Measurements from ENCODE around the gene TNS1. TPM values are rescaled to one million over a fixed set of nuclear protein-coding genes. Genes with fewer than 3 reads are reported as not detected.

Gene TNS1
- total and polyA plus RNA-seq, 2 donors: 8.3 to 21.3 TPM

DNA sequence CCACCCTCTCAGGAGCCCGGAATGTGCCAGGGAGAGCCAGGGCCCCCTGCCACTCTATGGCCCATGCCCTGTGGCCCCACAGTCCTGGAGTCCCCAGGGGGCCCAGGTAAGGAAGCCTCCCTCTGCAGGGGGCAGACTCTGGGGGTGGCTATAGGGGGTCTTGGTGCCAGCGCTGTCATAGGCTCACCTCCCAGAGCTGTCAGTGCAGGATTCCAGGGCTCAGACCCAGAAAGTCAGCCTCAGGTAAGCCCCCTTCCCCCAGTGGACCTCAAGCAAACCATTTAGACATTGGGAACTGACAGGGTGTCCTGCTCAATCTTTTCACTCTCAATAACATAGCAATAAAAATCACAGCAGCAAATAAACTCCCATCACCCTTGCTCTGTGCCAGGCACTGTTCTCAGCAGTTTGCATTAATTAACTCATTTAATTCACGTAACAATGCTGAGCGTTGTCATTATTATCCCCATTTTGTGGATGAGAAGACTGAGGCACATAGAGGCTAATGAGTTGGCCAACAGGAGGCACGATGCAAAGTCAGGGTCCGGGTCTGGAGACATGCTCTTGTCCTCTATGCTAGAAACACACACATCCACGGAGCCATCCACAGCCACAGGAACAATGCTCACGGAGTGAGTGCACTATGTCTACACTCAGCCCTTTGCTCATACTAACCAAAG, 79.6 kb downstream of the TNS1 start:
- peaks cover 0 to 11% of the 10 kb centered on the region in 2 donors for H3K4me1 ChIP-seq (ENCODE audit: control insufficient read depth in 2 of 2, insufficient read depth in 2 of 2, low read length in 2 of 2)
- WGBS: 96% methylated on average over 8 of the region's 8 CpGs
- H3K27me3 ChIP-seq (ENCODE audit: control insufficient read depth in 2 of 2, insufficient read depth in 1 of 2, low read length in 1 of 2): no peaks in the 10 kb centered on the region
- H3K4me3 ChIP-seq (ENCODE audit: low read length in 2 of 2): no peak overlapping the region
- H3K9me3 ChIP-seq (ENCODE audit: control insufficient read depth in 2 of 2, insufficient read depth in 1 of 2, low read length in 1 of 2): no peaks in the 10 kb centered on the region
- H3K36me3 ChIP-seq (ENCODE audit: control insufficient read depth in 2 of 2, insufficient read depth in 2 of 2, low read length in 1 of 2): no peaks in the 10 kb centered on the region
- no peak overlapping the region for H3K27ac ChIP-seq (ENCODE audit: low read depth in 1 of 2, low read length in 1 of 2)
- no peak for DNase-seq (ENCODE audit: low read depth in 6 of 9, low spot score in 9 of 9)

DNA sequence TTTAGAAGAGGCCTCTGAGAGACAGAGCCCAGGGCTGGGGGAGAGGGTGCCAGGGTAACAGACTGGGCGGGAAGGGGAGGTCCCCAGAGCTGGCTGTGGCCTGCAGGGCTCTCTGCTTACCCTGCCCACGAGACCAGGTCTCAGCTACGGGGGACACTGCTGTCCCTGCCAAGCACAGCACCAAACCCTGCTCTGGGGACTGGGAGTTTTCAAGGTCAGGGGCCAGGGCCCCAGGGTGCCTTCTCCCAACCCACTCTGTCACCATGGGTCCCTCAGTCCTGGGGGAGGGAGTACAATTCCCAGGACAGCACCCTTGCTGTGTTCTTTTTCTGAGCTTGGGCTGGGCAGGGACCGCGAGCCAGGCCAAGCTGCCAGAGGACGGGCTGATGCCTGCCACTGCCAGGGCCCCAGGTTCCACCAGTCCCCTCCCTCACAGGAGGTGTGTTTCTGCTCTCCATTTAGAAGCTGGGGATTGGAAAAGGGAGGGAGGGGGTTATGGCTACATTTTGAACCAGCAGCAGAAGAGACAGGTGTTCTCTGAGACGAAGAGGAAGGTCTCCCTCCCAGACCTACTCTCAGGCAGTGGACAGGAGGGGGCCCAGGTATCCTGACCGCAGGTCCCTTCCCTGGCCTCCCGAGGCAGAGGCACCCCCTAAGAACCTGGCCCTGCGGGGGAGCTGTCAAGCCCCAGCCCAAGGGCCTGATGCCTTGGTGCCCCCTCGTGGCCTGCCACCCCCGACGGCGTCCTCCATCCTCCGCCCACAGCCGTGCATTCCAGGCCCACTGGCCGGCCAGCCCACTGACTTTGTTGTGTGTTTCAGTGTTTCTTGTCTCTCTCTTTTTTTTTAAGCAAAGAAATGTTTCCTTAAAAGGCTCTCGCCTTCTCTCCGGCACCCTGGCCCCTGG, 80.4 kb downstream of the TNS1 start:
- 92% methylated on average over 19 of the region's 19 CpGs for WGBS
- no peaks in the 10 kb centered on the region for H3K36me3 ChIP-seq (ENCODE audit: control insufficient read depth in 2 of 2, insufficient read depth in 2 of 2, low read length in 1 of 2)
- H3K27ac ChIP-seq (ENCODE audit: low read depth in 1 of 2, low read length in 1 of 2): peak overlapping the region in 1 of 2 donors; percentile 48
- H3K9me3 ChIP-seq (ENCODE audit: control insufficient read depth in 2 of 2, insufficient read depth in 1 of 2, low read length in 1 of 2): no peaks in the 10 kb centered on the region
- DNase-seq (ENCODE audit: low read depth in 6 of 9, low spot score in 9 of 9): no peak
- H3K4me3 ChIP-seq (ENCODE audit: low read length in 2 of 2): no peak overlapping the region
- no peaks in the 10 kb centered on the region for H3K27me3 ChIP-seq (ENCODE audit: control insufficient read depth in 2 of 2, insufficient read depth in 1 of 2, low read length in 1 of 2)
- peaks cover 0 to 5% of the 10 kb centered on the region in 2 donors for H3K4me1 ChIP-seq (ENCODE audit: control insufficient read depth in 2 of 2, insufficient read depth in 2 of 2, low read length in 2 of 2)

DNA sequence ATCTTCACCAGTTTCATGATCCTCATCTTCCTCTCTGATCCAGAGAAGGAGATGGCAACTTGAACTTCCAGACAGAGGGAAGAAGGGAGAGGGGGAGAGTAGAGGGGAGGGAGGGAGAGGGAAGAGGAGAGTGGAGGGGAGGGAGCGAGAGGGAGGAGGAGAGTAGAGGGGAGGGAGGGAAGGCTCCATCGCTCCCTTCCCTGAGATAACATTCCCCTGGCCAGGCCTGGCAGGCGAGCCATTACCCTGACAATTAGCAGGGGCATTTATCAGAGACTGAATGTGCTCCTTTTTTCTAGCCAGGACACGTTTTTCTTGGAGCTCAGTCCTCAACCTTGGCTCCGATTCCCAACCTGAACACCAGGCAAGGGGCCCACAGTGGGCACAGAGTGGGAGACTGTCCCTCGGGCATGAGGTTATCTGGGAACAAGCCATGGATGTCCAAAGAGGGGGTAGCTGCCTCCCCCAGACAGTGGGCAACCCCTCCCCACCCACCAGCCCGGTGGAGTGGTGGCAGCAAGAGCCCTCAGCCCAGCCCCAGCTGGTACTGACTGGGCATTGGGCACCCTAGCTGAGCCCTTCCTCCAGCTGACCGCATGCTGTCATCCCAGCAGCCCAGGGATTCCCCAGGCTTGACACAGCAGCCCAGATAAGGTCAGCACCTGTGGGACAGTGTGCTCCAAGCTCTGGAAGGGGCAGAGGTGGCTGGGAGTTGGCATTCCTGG, 81.8 kb downstream of the TNS1 start:
- no peak for DNase-seq (ENCODE audit: low read depth in 6 of 9, low spot score in 9 of 9)
- Histone ChIP-seq H3K9me3 (ENCODE audit: control insufficient read depth in 2 of 2, insufficient read depth in 1 of 2, low read length in 1 of 2) (no peaks in the 10 kb centered on the region), H3K27me3 (ENCODE audit: control insufficient read depth in 2 of 2, insufficient read depth in 1 of 2, low read length in 1 of 2) (no peaks in the 10 kb centered on the region), H3K4me1 (ENCODE audit: control insufficient read depth in 2 of 2, insufficient read depth in 2 of 2, low read length in 2 of 2) (peaks cover 0 to 5% of the 10 kb centered on the region in 2 donors), H3K4me3 (ENCODE audit: low read length in 2 of 2) (no peak overlapping the region), H3K27ac (ENCODE audit: low read depth in 1 of 2, low read length in 1 of 2) (peak overlapping the region in 1 of 2 donors; percentile 36), H3K36me3 (ENCODE audit: control insufficient read depth in 2 of 2, insufficient read depth in 2 of 2, low read length in 1 of 2) (no peaks in the 10 kb centered on the region)
- 87% methylated on average over 8 of the region's 8 CpGs for WGBS

DNA sequence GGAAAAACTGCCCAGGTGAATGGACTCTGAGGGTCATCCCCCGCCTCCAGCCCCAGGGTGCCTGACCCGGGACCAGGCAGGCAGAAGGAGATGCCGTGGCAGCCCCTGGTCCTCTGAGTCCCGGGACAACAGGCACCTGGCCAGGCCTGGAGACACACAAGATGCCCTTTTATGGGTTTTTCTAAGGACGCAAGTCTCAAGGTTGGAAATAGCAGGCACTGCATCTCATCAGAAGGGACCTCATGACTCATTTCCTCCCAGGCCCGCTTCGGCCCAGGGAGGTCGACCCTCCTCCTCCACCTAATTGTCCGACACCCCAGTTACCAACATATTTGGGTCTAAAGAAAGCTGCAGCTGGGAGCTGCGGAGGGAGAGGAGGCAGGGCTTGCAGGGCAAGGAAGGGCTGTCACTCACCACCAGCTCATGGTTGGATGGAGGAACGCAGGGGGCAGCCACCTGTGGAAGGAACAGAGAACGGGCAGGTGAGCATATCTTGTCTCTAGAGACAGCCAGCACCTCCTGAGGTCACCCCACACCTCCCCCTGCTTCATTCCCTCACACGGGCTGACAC, 82.9 kb downstream of the TNS1 start:
- H3K27ac ChIP-seq (ENCODE audit: low read depth in 1 of 2, low read length in 1 of 2): no peak overlapping the region
- H3K36me3 ChIP-seq (ENCODE audit: control insufficient read depth in 2 of 2, insufficient read depth in 2 of 2, low read length in 1 of 2): no peaks in the 10 kb centered on the region
- 86% methylated on average over 13 of the region's 13 CpGs for WGBS
- no peaks in the 10 kb centered on the region for H3K9me3 ChIP-seq (ENCODE audit: control insufficient read depth in 2 of 2, insufficient read depth in 1 of 2, low read length in 1 of 2)
- H3K4me3 ChIP-seq (ENCODE audit: low read length in 2 of 2): no peak overlapping the region
- peaks cover 0 to 5% of the 10 kb centered on the region in 2 donors for H3K4me1 ChIP-seq (ENCODE audit: control insufficient read depth in 2 of 2, insufficient read depth in 2 of 2, low read length in 2 of 2)
- DNase-seq (ENCODE audit: low read depth in 6 of 9, low spot score in 9 of 9): no peak
- no peaks in the 10 kb centered on the region for H3K27me3 ChIP-seq (ENCODE audit: control insufficient read depth in 2 of 2, insufficient read depth in 1 of 2, low read length in 1 of 2)

DNA sequence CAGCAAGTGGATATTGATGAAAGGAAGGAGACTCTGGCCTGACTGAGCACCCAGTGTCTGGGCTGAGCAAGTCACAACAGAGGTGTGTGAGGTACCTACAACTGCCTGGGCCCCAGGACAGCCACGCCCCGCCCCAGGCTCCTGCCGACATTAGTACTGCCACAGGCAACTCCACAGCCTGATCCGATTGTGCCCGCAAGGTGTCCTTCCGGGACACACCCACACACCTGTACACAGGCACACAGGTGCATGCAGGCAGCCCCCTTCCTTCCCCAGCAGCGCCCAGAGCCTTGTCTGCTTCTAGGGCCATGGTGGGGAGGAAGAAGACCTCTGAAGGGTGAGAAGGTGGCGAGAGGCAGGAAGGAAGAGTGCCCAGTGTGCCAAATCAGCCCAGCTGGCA, 83.6 kb downstream of the TNS1 start:
- 93% methylated on average over 8 of the region's 8 CpGs for WGBS
- no peak overlapping the region for H3K4me3 ChIP-seq (ENCODE audit: low read length in 2 of 2)
- H3K36me3 ChIP-seq (ENCODE audit: control insufficient read depth in 2 of 2, insufficient read depth in 2 of 2, low read length in 1 of 2): no peaks in the 10 kb centered on the region
- peak overlapping the region in 1 of 2 donors; percentile 10 for H3K27ac ChIP-seq (ENCODE audit: low read depth in 1 of 2, low read length in 1 of 2)
- no peaks in the 10 kb centered on the region for H3K9me3 ChIP-seq (ENCODE audit: control insufficient read depth in 2 of 2, insufficient read depth in 1 of 2, low read length in 1 of 2)
- peaks cover 0 to 5% of the 10 kb centered on the region in 2 donors for H3K4me1 ChIP-seq (ENCODE audit: control insufficient read depth in 2 of 2, insufficient read depth in 2 of 2, low read length in 2 of 2)
- no peaks in the 10 kb centered on the region for H3K27me3 ChIP-seq (ENCODE audit: control insufficient read depth in 2 of 2, insufficient read depth in 1 of 2, low read length in 1 of 2)
- no peak for DNase-seq (ENCODE audit: low read depth in 6 of 9, low spot score in 9 of 9)

DNA sequence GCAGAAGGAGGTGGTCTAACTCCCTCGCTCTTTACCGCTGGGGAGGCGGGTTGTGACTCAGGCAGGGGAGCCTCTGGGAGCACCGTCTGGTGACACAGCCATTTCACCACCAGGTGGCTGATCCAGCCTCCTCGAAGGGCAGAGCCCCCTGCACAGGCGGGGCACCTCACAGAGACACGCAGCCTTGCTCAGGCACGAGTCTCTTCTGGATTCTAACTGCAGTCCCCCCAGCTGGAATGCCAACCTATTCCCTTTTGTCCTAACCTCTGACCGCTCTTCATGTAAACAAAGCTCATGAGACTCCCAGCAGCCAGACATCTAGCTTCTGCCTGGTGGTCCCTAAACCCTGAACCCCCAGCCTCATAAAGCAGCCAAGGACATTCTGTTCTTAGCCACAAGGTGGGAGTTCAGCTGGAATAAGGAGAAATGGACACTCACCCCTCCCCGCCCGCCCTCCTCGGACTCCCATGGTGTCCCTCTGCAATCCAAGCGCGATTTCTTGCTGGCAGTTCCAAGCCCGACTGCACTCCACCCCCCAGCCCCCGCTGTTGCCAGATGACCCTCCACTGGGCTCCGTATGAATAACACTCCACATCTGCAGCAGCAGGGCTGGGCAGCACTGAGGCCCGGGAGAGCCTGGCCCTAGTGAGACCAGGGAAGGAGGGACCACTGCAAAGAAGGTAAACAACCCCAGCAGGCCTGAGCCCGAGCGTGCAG, 84.3 kb downstream of the TNS1 start:
- Histone ChIP-seq H3K27ac (ENCODE audit: low read depth in 1 of 2, low read length in 1 of 2) (peak overlapping the region in 1 of 2 donors; percentile 31), H3K27me3 (ENCODE audit: control insufficient read depth in 2 of 2, insufficient read depth in 1 of 2, low read length in 1 of 2) (no peaks in the 10 kb centered on the region), H3K4me1 (ENCODE audit: control insufficient read depth in 2 of 2, insufficient read depth in 2 of 2, low read length in 2 of 2) (peaks cover 0 to 5% of the 10 kb centered on the region in 2 donors), H3K36me3 (ENCODE audit: control insufficient read depth in 2 of 2, insufficient read depth in 2 of 2, low read length in 1 of 2) (no peaks in the 10 kb centered on the region), H3K4me3 (ENCODE audit: low read length in 2 of 2) (no peak overlapping the region), H3K9me3 (ENCODE audit: control insufficient read depth in 2 of 2, insufficient read depth in 1 of 2, low read length in 1 of 2) (no peaks in the 10 kb centered on the region)
- DNase-seq (ENCODE audit: low read depth in 6 of 9, low spot score in 9 of 9): no peak
- WGBS: 78% methylated on average over 20 of the region's 20 CpGs

DNA sequence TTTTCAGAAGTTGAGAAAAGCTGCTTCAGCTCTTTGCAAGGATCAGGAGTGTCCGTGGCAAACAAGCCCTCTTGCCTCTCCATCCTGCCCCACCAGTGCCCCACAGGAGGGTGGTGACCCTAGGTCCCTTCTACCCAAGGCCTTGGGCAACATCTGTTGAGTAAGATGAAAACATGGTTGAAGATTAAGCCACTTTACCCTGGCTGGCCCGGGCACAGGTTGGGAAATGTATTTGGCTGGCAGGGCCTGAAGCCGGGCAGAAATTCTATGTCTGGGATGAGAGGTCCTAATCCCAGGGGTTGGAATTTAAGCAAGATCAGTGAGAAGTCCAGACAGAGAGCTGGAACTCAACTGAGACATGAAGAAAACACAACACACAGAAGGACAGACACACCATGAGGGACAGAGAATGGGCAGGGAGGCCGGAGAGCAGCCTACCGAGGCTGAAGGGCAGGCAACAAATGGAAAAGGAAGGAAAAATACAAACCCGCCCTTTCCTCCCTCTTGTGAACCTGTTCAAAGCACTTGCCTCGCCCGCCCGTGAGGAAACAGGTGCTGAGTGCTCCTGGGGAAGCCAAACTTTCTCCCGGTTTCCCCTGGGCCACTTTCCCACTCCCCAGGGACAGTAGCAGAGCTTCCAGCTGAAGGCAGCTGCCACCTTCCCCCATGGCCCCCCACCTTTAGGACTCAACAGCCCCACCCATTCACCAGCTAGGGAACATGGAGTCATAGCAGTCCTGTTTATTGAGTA, 86.1 kb downstream of the TNS1 start:
- Histone ChIP-seq H3K27me3 (ENCODE audit: control insufficient read depth in 2 of 2, insufficient read depth in 1 of 2, low read length in 1 of 2) (peaks cover 0 to 4% of the 10 kb centered on the region in 2 donors), H3K36me3 (ENCODE audit: control insufficient read depth in 2 of 2, insufficient read depth in 2 of 2, low read length in 1 of 2) (no peaks in the 10 kb centered on the region), H3K4me3 (ENCODE audit: low read length in 2 of 2) (no peak overlapping the region), H3K9me3 (ENCODE audit: control insufficient read depth in 2 of 2, insufficient read depth in 1 of 2, low read length in 1 of 2) (no peaks in the 10 kb centered on the region), H3K4me1 (ENCODE audit: control insufficient read depth in 2 of 2, insufficient read depth in 2 of 2, low read length in 2 of 2) (peaks cover 0 to 8% of the 10 kb centered on the region in 2 donors), H3K27ac (ENCODE audit: low read depth in 1 of 2, low read length in 1 of 2) (no peak overlapping the region)
- 89% methylated on average over 10 of the region's 10 CpGs for WGBS
- DNase-seq (ENCODE audit: low read depth in 6 of 9, low spot score in 9 of 9): no peak

DNA sequence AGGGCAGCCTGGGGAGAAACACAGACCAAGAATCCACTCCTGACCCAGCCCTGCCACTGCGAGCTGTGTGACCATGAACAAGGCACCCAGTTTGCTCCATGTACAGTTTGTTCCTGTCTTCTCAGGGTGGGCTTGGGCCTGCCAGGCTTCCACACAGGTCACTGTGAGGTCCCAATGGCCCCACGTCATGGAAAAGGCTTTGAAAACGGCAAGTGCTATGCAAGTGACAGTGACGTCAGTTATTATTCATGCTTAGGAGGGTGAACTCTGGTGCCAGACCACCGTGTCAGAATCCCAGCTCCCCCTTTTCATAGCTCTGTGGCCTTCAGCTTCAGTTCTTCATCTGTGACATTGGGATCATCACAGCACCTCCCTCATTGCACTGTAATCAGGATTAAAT, 87.1 kb downstream of the TNS1 start:
- Histone ChIP-seq H3K4me1 (ENCODE audit: control insufficient read depth in 2 of 2, insufficient read depth in 2 of 2, low read length in 2 of 2) (peaks cover 0 to 8% of the 10 kb centered on the region in 2 donors), H3K27me3 (ENCODE audit: control insufficient read depth in 2 of 2, insufficient read depth in 1 of 2, low read length in 1 of 2) (peaks cover 0 to 4% of the 10 kb centered on the region in 2 donors), H3K4me3 (ENCODE audit: low read length in 2 of 2) (no peak overlapping the region), H3K9me3 (ENCODE audit: control insufficient read depth in 2 of 2, insufficient read depth in 1 of 2, low read length in 1 of 2) (no peaks in the 10 kb centered on the region), H3K36me3 (ENCODE audit: control insufficient read depth in 2 of 2, insufficient read depth in 2 of 2, low read length in 1 of 2) (no peaks in the 10 kb centered on the region), H3K27ac (ENCODE audit: low read depth in 1 of 2, low read length in 1 of 2) (no peak overlapping the region)
- 93% methylated on average over 5 of the region's 5 CpGs for WGBS
- no peak for DNase-seq (ENCODE audit: low read depth in 6 of 9, low spot score in 9 of 9)

All from thymus (tissue), 11 donors.